ENCODE measurements around the gene LSM2.
"Not testable (repeated sequence)": the region's sequence is repeated elsewhere in the genome, so short reads cannot be mapped to it uniquely, and the experiment has no call there.

The LSM2 gene

GRCh38 chr6:31806470-31807272, at the start of gene LSM2:
TSS of gene LSM2 (minus strand) at chr6:31806966. CDS start at chr6:31806757, 209 bp downstream.
- FAIRE-seq, result peak; percentile 88

GRCh38 chr6:31851980-31852718, 45.4 kb upstream of the LSM2 start:
- not testable (repeated sequence) for FAIRE-seq

GRCh38 chr6:31851485-31851832, 44.7 kb upstream of the LSM2 start:
- FAIRE-seq, result no peak

GRCh38 chr6:31850765-31851484, 44.2 kb upstream of the LSM2 start:
- no peak for FAIRE-seq

- no peak for FAIRE-seq
Measured at GRCh38 chr6:31847276-31847978, 40.7 kb upstream of the LSM2 start.

- no peak for FAIRE-seq
Measured at GRCh38 chr6:31844507-31844906, 37.7 kb upstream of the LSM2 start.

- FAIRE-seq, result no peak
Measured at GRCh38 chr6:31842053-31842452, 35.3 kb upstream of the LSM2 start.

- FAIRE-seq, result not testable (repeated sequence)
Measured at GRCh38 chr6:31839779-31840126, 33.0 kb upstream of the LSM2 start.

- FAIRE-seq, result no peak
Measured at GRCh38 chr6:31838968-31839367, 32.2 kb upstream of the LSM2 start.

- FAIRE-seq, result not testable (repeated sequence)
Measured at GRCh38 chr6:31838114-31838553, 31.4 kb upstream of the LSM2 start.

- no peak for FAIRE-seq
Measured at GRCh38 chr6:31837369-31838113, 30.8 kb upstream of the LSM2 start.

GRCh38 chr6:31836474-31837368, 30.0 kb upstream of the LSM2 start:
- no peak for FAIRE-seq

GRCh38 chr6:31836047-31836473, 29.3 kb upstream of the LSM2 start:
- no peak for FAIRE-seq

- peak; percentile 60 for FAIRE-seq
Measured at GRCh38 chr6:31834367-31835250, 27.8 kb upstream of the LSM2 start.

GRCh38 chr6:31831350-31832215, 24.8 kb upstream of the LSM2 start:
- FAIRE-seq, result no peak

GRCh38 chr6:31830886-31831335, 24.1 kb upstream of the LSM2 start:
- FAIRE-seq, result no peak

- peak; percentile 80 for FAIRE-seq
Measured at GRCh38 chr6:31829633-31830283, 23.0 kb upstream of the LSM2 start.

Measured in A204.1 (cell line).